GM21381 (cell line): Measurements from ENCODE around the gene ERFE.

Experiments used
- ATAC-seq: cut with Tn5 transposase; IDR thresholded peaks from one replicate; pipeline ENCODE4 v1.9.1; 2021; ENCODE audit warnings: mild to moderate bottlenecking, moderate library complexity; ENCODE audit not compliant: unreplicated experiment

Gene ERFE

DNA sequence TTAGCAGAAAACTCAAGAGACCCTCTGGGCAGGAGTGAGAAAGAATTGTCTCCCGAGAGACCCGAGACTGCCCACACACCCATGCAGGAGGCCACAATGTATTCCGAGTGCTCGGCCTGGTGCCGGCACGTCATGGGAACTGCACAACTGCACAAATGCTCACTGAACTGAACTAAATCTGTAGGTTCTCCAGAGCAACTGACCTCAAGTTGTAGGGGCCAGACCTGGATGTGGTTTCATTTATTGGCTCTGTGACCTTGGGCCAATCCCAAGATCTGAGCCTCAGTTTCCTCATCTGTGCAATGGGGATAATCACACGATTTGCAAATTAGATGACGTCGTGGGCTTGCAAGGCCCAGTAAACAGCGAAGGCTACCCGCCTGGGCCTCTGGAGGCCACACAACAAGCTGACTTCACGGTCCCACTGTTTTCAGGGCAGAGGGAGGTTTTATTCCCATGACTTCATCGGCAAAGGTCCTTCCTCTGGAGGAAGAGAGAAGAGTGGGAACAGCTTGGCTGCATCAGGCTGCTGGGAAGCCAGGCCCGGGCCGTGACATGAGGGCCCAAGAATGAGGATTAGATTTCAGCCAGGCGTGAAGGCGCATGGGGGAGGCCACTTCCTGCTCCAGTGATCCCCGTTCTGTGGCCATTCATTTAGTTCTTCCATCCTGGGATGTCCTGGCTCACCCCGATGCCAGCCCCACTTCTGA is 3.6 kb upstream of the ERFE start:
- ATAC-seq: no peak

DNA sequence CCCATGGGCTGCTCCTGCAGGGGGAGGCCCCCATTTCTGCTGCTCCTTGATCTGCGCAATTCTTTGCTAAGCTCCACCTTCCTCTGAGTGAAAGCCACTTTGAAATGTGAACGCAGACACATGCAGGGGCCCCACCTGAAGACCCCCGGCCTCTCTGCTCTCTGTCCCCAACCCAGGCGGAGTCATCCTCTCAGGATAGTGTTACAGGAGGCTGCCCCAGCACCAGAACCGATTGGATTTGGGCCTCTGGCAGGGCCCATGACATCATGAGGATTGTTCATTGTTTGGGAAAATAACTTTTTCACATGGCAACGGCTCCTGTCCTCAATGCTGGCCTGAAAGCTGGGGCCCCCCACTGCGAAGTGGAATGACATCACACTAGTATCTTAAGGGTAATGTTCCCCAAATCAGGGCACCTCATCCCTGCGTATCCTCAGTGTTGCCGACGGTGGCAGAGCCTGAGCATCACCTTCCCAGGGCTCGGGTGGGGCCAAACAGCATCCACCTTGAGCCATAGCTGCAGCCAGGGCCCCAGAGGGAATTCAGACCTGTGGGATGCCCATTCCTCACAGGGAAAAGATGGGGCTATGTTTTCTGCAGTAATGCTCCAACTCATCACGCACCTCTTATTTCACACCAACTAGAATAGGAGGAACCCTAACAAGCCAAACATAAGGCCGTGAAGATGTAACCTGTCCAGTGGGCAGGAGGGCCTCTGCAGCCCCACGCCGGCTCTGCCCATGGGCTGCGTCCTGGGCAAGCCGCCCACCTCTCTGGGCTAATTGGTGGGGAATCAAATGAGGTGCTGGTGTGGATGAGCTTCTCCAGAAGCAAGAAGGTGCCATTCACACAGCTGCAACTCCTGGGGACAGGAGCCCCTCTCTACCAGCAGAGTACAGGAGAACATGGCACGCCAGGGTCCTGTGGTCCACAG is 2.7 kb upstream of the ERFE start:
- ATAC-seq: no peak

GRCh38 chr2:238157506-238158017 is 1.2 kb upstream of the ERFE start:
- ATAC-seq: no peak

- no peak for ATAC-seq
These were observed 707 bp upstream of the ERFE start for GRCh38 chr2:238158018-238158508.

- no peak for ATAC-seq
These were observed 335 bp downstream of the ERFE start for GRCh38 chr2:238159071-238159539.

- no peak for ATAC-seq
These were observed 963 bp downstream of the ERFE start for GRCh38 chr2:238159661-238160205.

- no peak for ATAC-seq
These were observed 1.7 kb downstream of the ERFE start for GRCh38 chr2:238160206-238161129.

DNA sequence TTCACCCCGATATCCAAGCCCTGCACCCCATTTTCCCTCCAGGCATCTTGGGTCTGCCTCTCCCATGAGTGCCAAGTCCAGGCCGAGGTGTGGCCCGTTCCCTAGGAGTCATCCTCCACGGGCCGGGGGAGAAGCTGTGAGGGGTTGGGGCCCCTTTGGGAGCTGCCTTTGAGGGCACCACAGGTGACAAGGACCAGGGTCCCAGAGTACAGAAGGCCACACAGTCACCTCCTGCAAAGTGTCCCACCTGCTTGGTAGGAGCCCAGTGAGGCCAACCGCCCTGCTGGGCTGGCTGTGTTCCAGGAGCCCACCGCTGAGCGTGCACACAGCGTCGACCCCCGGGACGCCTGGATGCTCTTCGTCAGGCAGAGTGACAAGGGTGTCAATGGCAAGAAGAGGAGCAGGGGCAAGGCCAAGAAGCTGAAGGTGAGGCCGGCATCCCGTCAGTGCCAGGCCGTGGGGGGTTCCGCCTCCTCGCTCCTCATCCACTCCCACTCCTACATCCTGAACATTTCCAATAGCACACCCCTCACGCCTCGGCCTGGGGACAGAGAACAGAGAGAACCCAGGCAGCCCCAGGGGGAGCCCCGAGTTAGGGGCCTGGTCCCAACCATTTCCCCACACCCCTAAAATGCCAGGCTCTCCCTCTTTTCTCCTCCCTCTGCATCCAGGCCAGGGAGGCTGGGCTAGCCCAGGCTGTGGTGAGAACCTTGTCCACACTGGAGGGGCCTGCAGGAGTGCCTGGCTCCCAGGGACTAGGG is 2.7 kb downstream of the ERFE start:
- ATAC-seq: no peak

GRCh38 chr2:238162251-238162845 is 3.6 kb downstream of the ERFE start:
- ATAC-seq: no peak

DNA sequence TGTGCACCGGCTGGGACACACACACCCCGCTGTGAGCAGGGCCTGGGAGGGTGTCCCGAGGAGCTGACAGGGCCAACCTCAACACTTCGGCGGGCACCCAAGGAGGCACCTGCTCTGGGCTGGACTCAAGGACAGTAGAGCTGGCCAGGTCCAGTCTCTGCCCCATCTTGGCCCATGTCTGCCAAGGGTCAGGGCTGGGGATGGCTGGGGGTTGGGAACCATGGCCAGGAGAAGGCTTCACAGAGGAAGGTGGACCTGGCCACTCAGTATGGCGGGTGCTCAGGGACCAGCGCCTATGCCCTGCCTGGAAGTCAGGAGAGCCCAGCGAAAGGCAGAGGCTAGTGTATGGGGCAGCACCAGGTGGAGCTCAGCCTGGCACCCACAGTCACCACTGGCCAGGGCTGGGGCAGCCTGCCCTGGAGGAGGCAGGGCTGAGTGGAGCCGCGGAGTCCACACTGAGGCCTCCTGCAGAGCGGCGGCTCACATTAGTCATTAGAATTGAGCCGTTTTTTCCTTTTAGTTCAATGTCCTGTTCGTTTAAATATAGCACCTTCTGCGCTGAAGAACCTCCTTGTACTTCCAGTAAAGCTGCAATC is 4.2 kb downstream of the ERFE start:
- ATAC-seq: no peak

GRCh38 chr2:238163481-238164198 is 4.9 kb downstream of the ERFE start:
- no peak for ATAC-seq

DNA sequence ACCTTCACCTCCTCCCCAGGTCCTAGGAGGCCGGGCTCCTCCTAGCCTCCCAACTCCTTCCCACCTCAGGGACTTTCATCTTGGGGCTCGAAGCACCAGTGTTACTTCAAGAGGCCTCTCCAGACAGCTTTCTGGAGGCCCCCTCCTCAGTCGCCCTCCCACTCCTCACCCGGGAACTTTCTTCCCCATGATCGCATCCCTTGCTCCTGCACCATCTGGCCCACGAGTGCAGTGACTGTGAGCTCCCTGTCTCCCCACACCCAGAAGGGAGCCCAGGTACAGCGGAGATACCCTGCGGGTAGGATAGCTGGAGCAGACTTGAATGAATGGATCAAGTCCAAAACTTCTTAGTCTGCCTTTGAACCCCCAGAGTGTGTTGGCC is 6.1 kb downstream of the ERFE start:
- no peak for ATAC-seq

DNA sequence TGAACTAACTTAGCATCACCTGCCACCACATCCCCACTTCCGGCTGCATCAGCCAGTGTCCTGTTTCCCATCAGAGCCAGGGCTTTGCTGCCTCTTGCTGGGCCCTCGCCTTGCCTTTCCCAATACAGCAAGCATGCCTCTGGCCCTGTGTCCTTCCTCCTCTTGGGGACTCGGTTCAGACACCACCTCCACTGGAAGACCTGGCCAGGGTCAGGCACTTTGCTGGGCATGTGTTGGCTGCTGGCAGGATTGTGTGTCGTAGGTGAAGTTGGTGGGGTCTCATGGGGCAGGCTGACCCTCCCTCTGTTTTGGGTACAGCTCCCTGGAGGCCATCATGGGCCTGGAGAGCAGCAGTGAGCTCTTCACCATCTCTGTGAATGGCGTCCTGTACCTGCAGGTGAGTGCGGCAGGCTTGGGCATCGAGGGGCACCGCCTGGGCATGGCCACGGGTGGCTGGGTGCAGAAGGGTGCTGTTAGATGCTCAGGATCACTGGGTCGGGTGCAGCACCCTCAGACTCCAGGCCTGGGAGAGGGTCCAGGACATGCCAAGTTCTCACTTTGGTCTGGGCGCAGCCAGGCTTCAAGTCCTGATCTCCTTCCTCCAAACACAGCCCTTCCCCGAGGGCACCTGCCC is 6.6 kb downstream of the ERFE start:
- ATAC-seq: no peak

DNA sequence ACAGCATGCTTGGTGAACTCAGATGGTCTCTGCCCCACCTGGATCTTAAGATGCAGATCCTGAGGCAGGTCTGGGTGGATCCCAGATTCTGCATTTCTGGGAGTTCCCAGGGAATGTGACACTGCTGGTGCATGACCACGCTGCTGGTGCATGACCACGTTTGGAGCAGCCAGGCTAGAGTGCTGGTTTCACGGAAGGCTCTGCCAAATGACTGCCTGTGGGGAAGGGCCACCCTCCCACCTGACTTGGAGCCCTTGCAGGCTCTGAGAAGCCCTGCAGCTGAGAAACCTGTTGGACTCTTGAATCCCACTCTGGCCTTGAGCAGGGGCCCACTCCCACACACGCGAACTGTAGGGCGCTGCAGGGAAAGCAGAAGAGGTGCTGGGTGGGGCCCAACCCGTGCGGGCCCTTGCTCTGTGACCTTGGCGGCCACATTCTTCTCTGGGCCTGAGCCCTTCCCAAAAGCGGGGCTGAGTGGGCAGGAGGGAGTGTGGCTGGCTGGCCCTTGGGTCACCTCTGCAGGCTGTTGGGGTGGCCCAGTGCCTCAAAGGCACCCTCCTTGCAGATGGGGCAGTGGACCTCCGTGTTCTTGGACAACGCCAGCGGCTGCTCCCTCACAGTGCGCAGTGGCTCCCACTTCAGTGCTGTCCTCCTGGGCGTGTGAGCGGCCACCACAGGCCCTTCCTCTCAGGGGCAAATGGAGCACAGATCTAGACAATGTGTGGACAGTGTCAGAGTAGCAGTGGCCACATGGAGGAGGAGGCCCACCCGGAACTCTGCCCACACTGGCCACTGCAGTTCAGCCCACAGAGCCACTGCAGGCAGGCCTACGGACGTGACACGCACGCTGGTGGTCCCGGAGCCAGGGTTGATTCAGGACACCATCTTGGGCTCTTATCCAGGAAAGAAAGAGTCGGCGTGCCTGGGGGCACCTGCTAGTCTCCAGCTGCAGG is 7.9 kb downstream of the ERFE start:
- ATAC-seq: no peak

- no peak for ATAC-seq
These were observed 8.6 kb downstream of the ERFE start for GRCh38 chr2:238167344-238167715.

- ATAC-seq: no peak
These were observed 9.0 kb downstream of the ERFE start for GRCh38 chr2:238167761-238168160.
